Measurements from ENCODE around the gene NARS2.
"Not testable (repeated sequence)": the region's sequence is repeated elsewhere in the genome, so short reads cannot be mapped to it uniquely, and the experiment has no call there.

The NARS2 gene

DNA sequence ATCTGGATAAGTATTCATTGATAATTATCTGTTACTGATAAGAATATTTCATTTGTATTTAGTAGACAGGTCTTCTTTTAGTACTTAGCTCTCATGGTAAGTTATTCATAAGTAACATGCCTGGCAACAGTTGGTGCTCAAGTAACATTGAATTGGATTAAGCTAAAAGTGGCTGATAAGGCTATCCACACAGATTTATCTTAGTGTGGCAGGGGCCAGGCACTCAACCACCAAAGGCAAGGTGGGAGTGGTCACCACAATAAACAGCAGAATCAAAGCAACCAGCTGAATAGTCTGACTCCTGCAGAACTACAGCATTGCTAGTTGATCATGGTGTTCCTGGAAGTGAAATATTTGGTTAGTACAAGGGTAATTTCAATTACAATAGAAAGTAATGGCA, 33.0 kb upstream of the NARS2 start:
- TF ChIP-seq, protein P1, sequence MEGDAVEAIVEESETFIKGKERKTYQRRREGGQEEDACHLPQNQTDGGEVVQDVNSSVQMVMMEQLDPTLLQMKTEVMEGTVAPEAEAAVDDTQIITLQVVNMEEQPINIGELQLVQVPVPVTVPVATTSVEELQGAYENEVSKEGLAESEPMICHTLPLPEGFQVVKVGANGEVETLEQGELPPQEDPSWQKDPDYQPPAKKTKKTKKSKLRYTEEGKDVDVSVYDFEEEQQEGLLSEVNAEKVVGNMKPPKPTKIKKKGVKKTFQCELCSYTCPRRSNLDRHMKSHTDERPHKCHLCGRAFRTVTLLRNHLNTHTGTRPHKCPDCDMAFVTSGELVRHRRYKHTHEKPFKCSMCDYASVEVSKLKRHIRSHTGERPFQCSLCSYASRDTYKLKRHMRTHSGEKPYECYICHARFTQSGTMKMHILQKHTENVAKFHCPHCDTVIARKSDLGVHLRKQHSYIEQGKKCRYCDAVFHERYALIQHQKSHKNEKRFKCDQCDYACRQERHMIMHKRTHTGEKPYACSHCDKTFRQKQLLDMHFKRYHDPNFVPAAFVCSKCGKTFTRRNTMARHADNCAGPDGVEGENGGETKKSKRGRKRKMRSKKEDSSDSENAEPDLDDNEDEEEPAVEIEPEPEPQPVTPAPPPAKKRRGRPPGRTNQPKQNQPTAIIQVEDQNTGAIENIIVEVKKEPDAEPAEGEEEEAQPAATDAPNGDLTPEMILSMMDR (conservative IDR thresholded peaks at IDR 0.05; ENCODE audit: control insufficient read depth, insufficient read depth, low read depth, low read length): no peak
- DNase-seq (ENCODE audit: low read depth): no peak
- H3K4me3 ChIP-seq (ENCODE audit: control insufficient read depth, low read depth, low read length): no peak overlapping the region

DNA sequence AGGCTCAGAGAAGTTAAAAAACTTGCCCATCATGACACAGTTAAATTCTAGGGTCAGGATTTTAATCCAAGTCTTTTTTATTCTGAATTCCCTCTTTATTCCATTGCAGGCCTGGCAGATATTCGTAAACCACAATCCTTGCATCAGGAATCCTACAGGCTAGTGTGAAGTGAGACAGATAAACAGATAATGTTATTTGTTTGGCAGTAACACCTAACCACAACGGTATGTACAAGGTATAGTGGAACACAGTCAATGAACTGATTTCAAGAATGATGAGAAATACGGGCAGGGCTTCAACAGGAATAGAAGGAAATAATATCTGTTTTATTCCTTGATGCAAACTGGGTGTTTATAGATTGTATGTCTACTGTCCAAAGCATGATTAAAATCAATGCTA, 32.0 kb upstream of the NARS2 start:
- DNase-seq (ENCODE audit: low read depth): no peak
- TF ChIP-seq, protein P1 (conservative IDR thresholded peaks at IDR 0.05; ENCODE audit: control insufficient read depth, insufficient read depth, low read depth, low read length): no peak
- no peak overlapping the region for H3K4me3 ChIP-seq (ENCODE audit: control insufficient read depth, low read depth, low read length)

DNA sequence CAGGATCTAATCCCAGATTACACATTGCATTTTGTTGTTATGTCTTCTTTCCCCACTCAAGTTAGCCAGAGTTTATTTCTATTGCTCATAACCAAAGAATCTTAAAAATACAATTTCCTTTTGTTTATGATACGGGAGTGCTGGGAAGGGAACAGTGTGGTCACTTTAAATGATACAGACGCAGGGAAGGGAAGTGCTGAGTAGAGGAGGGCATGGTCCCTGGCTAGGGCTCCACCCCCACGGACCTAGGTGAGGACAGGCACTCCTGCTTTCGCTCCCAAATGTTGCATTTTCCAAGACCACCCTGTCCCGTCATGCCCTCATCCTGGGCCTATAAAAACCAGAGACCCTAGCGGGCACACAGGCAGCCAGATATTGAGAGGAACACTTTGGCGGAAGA, 30.6 kb upstream of the NARS2 start:
- DNase-seq (ENCODE audit: low read depth): no peak
- TF ChIP-seq, protein P1 (conservative IDR thresholded peaks at IDR 0.05; ENCODE audit: control insufficient read depth, insufficient read depth, low read depth, low read length): no peak
- H3K4me3 ChIP-seq (ENCODE audit: control insufficient read depth, low read depth, low read length): no peak overlapping the region

DNA sequence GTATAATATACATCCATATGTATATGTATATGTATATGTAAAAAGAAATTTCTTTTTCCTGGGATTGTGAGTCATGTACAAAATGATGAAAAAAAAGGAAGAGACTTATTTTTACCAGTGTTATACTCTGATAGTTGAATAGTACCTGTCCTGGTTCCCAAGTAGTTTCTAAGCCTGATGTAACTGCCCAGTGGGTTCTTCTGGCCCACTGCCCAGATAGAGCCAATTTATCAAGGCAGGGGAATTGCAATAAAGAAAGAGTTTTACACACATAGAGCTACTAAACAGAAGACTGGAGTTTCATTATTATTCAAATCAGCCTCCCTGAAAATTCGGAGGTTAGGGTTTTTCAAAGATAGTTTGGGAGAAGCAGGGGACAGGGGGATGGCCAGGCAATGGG, 29.1 kb upstream of the NARS2 start:
- H3K4me3 ChIP-seq (ENCODE audit: control insufficient read depth, low read depth, low read length): no peak overlapping the region
- no peak for DNase-seq (ENCODE audit: low read depth)
- TF ChIP-seq, protein P1 (conservative IDR thresholded peaks at IDR 0.05; ENCODE audit: control insufficient read depth, insufficient read depth, low read depth, low read length): no peak

DNA sequence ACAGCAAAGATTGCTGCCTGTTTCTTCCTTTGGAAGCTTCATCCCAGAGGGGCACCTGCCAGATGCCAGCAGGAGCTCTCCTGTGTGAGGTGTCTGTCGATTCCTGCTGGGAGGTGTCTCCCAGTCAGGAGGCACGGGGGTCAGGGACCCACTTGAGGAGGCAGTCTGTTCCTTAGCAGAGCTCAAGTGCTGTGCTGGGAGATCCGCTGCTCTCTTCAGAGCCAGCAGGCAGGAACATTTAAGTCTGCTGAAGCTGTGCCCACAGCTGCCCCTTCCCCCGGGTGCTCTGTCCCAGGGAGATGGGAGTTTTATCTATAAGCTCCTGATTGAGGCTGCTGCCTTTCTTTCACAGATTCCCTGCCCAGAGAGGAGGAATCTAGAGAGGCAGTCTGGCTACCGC, 28.1 kb upstream of the NARS2 start:
- not testable (repeated sequence) for H3K4me3 ChIP-seq (ENCODE audit: control insufficient read depth, low read depth, low read length); DNase-seq (ENCODE audit: low read depth)

DNA sequence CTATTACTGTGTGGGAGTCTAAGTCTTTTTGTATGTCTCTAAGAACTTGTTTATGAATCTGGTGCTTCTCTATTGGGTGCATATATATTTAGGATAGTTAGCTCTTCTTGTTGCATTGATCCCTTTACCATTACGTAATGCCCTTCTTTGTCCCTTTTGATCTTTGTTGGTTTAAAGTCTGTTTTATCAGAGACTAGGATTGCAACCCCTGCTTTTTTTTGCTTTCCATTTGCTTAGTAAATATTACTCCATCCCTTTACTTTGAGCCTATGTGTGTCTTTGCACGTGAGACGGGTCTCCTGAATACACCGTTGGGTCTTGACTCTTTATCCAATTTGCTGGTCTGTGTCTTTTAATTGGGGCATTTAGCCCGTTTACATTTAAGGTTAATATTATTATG, 26.4 kb upstream of the NARS2 start:
- not testable (repeated sequence) for DNase-seq (ENCODE audit: low read depth); H3K4me3 ChIP-seq (ENCODE audit: control insufficient read depth, low read depth, low read length)

DNA sequence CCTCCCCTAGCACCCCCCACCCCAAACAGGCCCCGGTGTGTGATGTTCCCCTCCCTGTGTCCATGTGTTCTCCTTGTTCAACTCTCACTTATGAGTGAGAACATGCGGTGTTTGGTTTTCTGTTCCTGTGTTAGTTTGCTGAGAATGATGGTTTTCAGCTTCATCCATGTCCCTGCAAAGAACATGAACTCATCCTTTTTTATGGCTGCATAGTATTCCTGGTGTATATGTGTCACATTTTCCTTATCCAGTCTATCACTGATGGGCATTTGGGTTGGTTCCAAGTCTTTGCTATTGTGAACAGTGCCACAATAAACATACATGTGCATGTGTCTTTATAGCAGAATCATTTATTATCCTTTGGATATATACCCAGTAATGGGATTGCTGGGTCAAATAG, 22.9 kb upstream of the NARS2 start:
- DNase-seq (ENCODE audit: low read depth): not testable (repeated sequence)

DNA sequence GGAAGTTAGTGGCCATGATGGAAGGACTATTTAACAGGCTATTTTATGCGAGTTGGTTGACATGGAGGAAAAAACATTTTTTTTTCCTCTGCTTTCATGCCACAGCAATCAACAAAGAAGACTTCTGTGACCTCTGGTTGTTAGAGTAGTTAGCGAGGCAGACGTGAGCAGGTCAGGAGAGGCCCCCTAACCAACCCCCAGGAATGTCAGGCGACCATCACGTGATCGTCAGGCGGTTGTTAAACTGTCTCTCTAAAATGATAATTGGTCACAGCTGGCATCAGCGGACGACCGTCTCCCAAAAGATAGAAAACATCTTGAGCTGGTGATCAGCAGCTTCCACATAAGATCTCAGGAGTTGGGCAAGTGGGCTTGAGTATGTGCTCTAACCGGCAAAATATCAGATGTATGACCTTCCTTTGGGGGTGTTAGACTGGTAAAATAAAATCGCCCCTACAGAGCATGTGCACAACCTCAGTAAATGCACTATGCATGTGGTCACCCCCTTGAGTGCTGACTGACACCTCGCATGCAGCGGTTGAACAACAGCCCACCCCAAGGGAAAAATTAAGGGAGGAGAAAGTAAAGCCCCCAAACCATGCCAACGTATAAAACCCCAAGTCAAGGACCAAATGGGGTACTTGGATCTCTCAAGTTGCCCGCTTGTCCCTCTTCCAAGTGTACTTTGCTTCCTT, 20.9 kb upstream of the NARS2 start:
- DNase-seq (ENCODE audit: low read depth): no peak

More for the DNA sequence above, 22.9 kb upstream of the NARS2 start:
- H3K4me3 ChIP-seq (ENCODE audit: control insufficient read depth, low read depth, low read length): not testable (repeated sequence)

More for the DNA sequence above, 20.9 kb upstream of the NARS2 start:
- TF ChIP-seq, protein P1 (conservative IDR thresholded peaks at IDR 0.05; ENCODE audit: control insufficient read depth, insufficient read depth, low read depth, low read length): no peak
- H3K4me3 ChIP-seq (ENCODE audit: control insufficient read depth, low read depth, low read length): no peak overlapping the region

All from fibroblast of mammary gland (primary cell).